Endothelial cell of umbilical vein (primary cell): ENCODE measurements around the gene CIITA. TPM values are rescaled to one million over a fixed set of nuclear protein-coding genes. Genes with fewer than 3 reads are reported as not detected.

ENCODE experiments used
- BruUV-seq: library from RNA; stranded (reverse); fragments of 400-500 nt; replicated peaks from 2 replicates; lab custom pipeline; 2021; lab: Mats Ljungman, UMichigan
- CTCF ChIA-PET: fragments of 300-600, 350-600 bp; sonication (Branson Sonifier 250); formaldehyde crosslinking; loops from one replicate; lab custom pipeline; 2021; ENCODE audit warnings: antibody characterized with exemption, inconsistent platforms; lab: Charles Lee
- POLR2A ChIA-PET: fragments of 300-600, 350-600 bp; sonication (Branson Sonifier 250); formaldehyde crosslinking; loops from one replicate; lab custom pipeline; 2021; ENCODE audit warnings: antibody characterized with exemption, inconsistent platforms; lab: Charles Lee
- DNase-seq: peaks from one replicate; pipeline ENCODE4 v3.0.0-alpha.2; 2011; ENCODE audit warnings: low read depth, low spot score
- FAIRE-seq: peaks from 2 replicates; lab custom pipeline; 2011; peaks lifted over from hg19 to GRCh38; lab: Jason Lieb, UNC
- H2AFZ ChIP-seq: 2 replicates; pipeline ENCODE4 v1.6.0; 2012; ENCODE audit warnings: low read depth, low read length, control low read depth, inconsistent platforms
- H3K27ac ChIP-seq: 2 replicates; pipeline ENCODE4 v1.5.1; 2011; ENCODE audit warnings: low read depth, mild to moderate bottlenecking, control low read depth, low read length, moderate library complexity; ENCODE audit not compliant: insufficient read depth
- H3K27me3 ChIP-seq, 2 experiments: 2 replicates each; pipeline versions ENCODE4 v1.6.0 to v1.6.1; 2011; ENCODE audit warnings: low read length in 2 of 2, mixed read lengths in 1 of 2; ENCODE audit not compliant: control insufficient read depth in 2 of 2, insufficient read depth in 2 of 2
- H3K36me3 ChIP-seq, 2 experiments: 2 replicates in 1 of 2; 3 replicates in 1 of 2; pipeline ENCODE4 v1.5.1; 2011; ENCODE audit warnings: low read length in 2 of 2, mild to moderate bottlenecking in 1 of 2, moderate library complexity in 1 of 2; ENCODE audit not compliant: control insufficient read depth in 2 of 2, insufficient read depth in 2 of 2; ENCODE audit errors: extremely low read depth in 1 of 2
- H3K4me1 ChIP-seq: 3 replicates; pipeline ENCODE4 v1.5.1; 2011; ENCODE audit warnings: mild to moderate bottlenecking, low read length; ENCODE audit not compliant: control insufficient read depth, insufficient read depth; ENCODE audit errors: extremely low read depth
- H3K4me2 ChIP-seq: 2 replicates; pipeline ENCODE4 v1.6.1; 2011; ENCODE audit warnings: low read length, control low read depth, mixed read lengths; ENCODE audit not compliant: insufficient read depth
- H3K4me3 ChIP-seq, 3 experiments: fragments of 200-600 bp in 1 of 3; sonication (generic), shearing (Covaris generic) in 1 of 3; replicated peaks in 1 of 3; 2 replicates each; pipeline ENCODE4 v1.5.1; 2011 to 2016; ENCODE audit warnings: control low read depth in 3 of 3, low read length in 3 of 3, mild to moderate bottlenecking in 2 of 3, inconsistent platforms in 1 of 3, low read depth in 1 of 3, moderate library complexity in 1 of 3; ENCODE audit not compliant: insufficient read depth in 1 of 3
- H3K79me2 ChIP-seq: 2 replicates; pipeline ENCODE4 v1.6.0; 2012; ENCODE audit warnings: low read length, inconsistent platforms; ENCODE audit not compliant: control insufficient read depth, insufficient read depth
- H3K9ac ChIP-seq: replicated peaks from 2 replicates; pipeline ENCODE3; 2011; ENCODE audit warnings: low read length, control low read depth; ENCODE audit not compliant: insufficient read depth; ENCODE audit errors: extremely low read depth
- H3K9me1 ChIP-seq: replicated peaks from 3 replicates; pipeline ENCODE4 v1.6.0; 2011; ENCODE audit warnings: mild to moderate bottlenecking, low read length; ENCODE audit not compliant: control insufficient read depth, insufficient read depth; ENCODE audit errors: extremely low read depth
- H3K9me3 ChIP-seq: replicated peaks from 2 replicates; pipeline ENCODE4 v1.5.1; 2012; ENCODE audit warnings: low read length, inconsistent platforms; ENCODE audit not compliant: control insufficient read depth, insufficient read depth
- H4K20me1 ChIP-seq: replicated peaks from 2 replicates; pipeline ENCODE3; 2011; ENCODE audit warnings: mild to moderate bottlenecking, low read length; ENCODE audit not compliant: control insufficient read depth, insufficient read depth; ENCODE audit errors: extremely low read depth
- EZH2 ChIP-seq: IDR thresholded peaks from 2 replicates; pipeline ENCODE4 v1.6.1; 2012; ENCODE audit warnings: borderline replicate concordance, low read depth, mild to moderate bottlenecking, moderate library complexity, low read length, inconsistent platforms; ENCODE audit not compliant: severe bottlenecking
- FOS ChIP-seq: IDR thresholded peaks from 2 replicates; pipeline ENCODE4 v1.6.1; 2011; ENCODE audit warnings: mild to moderate bottlenecking, low read length, moderate library complexity, borderline replicate concordance; ENCODE audit not compliant: insufficient read depth
- GATA2 ChIP-seq: IDR thresholded peaks from 2 replicates; pipeline ENCODE4 v1.7.0; 2011; ENCODE audit warnings: low read depth, mild to moderate bottlenecking, moderate library complexity, mixed read lengths, low read length; ENCODE audit not compliant: insufficient read length, insufficient read depth
- JUN ChIP-seq: IDR thresholded peaks from 2 replicates; pipeline ENCODE4 v1.6.1; 2011; ENCODE audit warnings: borderline replicate concordance, low read depth; ENCODE audit not compliant: insufficient read length, insufficient read depth
- MYC ChIP-seq: IDR thresholded peaks from one replicate; pipeline ENCODE4 v1.6.1; 2011; ENCODE audit warnings: mild to moderate bottlenecking, low read depth, low read length
- POLR2A ChIP-seq: IDR thresholded peaks from 2 replicates; pipeline ENCODE4 v1.6.1; 2012; ENCODE audit warnings: low read depth, mild to moderate bottlenecking, control low read depth, low read length
- POLR2AphosphoS5 ChIP-seq: IDR thresholded peaks from 2 replicates; pipeline ENCODE4 v1.6.1; 2012; ENCODE audit warnings: low read depth, mild to moderate bottlenecking, control low read depth, low read length, moderate library complexity; ENCODE audit not compliant: insufficient read depth
- dilution Hi-C: fragments of 300-500 bp; cut with MboI; formaldehyde crosslinking; loops from one replicate; pipeline ENCODE4 v1.15.0; 2019; ENCODE audit warnings: low sequenced_read_pairs; ENCODE audit not compliant: extremely low pct_ligation_motif_present
- intact Hi-C: fragments of 100-400 bp; cut with micrococcal nuclease; formaldehyde crosslinking; loops from one replicate; pipeline ENCODE4 v1.10.0; 2022
- polyA plus RNA-seq, 4 experiments: library from polyadenylated mRNA; depleted of rRNA in 3 of 4; stranded (reverse) in 3 of 4; unstranded in 1 of 4; fragments of >200 nt; gene quantifications; 2 replicates each; pipeline versions ENCODE4 v1.2.1 to v1.2.3, GENCODE V29; 2011 to 2012; ENCODE audit warnings: missing spikeins in 1 of 4
- total RNA-seq: library from RNA; stranded (reverse); gene quantifications from 2 replicates; pipeline ENCODE4 v1.2.3, GENCODE V29; 2021
- TF ChIP-seq, protein P1 (sequence below), 2 donors: IDR thresholded peaks; 1 replicate in 1 of 2; 2 replicates in 1 of 2; pipeline ENCODE4 v1.5.1; 2011; ENCODE audit warnings: low read length in 2 of 2, mild to moderate bottlenecking in 2 of 2, moderate library complexity in 2 of 2, control low read depth in 1 of 2, inconsistent platforms in 1 of 2, low read depth in 1 of 2; ENCODE audit not compliant: insufficient read depth in 1 of 2; ENCODE audit errors: extremely low read depth in 1 of 2
- TF ChIP-seq, protein P2 (sequence below): IDR thresholded peaks from 2 replicates; pipeline ENCODE4 v1.6.1; 2011; ENCODE audit not compliant: insufficient read depth, insufficient read length

Gene CIITA
- total and polyA plus RNA-seq, 2 donors (not counting 3 experiments of a cell fraction or from before 2014, with no cell fraction given): not detected

DNA sequence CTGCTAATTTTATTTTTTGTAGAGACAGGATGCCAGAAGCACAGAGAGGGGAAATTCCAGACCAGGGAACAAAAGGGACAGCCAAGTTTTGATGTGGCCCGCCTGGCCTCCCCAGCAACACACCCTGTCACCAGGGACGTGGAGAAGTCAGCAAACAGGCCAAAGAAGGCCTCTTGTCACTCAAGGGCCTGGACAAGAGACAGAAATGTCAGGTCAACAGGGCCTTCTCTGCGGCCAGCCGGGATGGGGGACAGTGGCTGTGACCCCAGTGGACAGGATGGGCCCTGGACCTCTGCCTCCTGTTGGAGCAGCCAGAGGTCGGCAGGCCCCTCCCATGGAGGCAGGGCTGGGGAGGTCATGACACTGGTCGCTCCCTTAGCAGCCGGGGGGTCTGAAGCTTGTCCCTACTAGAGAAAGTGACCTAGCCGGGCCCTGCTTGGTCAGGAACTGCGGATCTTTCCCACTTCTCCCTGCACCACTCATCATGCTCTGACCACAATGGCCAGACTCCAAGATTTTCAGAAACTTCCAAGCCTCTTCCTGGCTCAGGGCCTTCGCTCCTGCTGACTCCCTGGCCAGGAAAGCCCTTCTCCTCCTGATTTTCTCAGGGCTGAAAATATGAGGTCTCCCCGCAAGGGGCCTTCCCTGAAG lies 49.2 kb upstream of the CIITA start:
- FAIRE-seq: no peak
- H2AFZ ChIP-seq: peak overlapping the region; percentile 25
- ChIA-PET CTCF (no interaction called here), POLR2A (no interaction called here)
- TF ChIP-seq, protein P1, sequence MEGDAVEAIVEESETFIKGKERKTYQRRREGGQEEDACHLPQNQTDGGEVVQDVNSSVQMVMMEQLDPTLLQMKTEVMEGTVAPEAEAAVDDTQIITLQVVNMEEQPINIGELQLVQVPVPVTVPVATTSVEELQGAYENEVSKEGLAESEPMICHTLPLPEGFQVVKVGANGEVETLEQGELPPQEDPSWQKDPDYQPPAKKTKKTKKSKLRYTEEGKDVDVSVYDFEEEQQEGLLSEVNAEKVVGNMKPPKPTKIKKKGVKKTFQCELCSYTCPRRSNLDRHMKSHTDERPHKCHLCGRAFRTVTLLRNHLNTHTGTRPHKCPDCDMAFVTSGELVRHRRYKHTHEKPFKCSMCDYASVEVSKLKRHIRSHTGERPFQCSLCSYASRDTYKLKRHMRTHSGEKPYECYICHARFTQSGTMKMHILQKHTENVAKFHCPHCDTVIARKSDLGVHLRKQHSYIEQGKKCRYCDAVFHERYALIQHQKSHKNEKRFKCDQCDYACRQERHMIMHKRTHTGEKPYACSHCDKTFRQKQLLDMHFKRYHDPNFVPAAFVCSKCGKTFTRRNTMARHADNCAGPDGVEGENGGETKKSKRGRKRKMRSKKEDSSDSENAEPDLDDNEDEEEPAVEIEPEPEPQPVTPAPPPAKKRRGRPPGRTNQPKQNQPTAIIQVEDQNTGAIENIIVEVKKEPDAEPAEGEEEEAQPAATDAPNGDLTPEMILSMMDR (IDR thresholded peaks at IDR 0.05; ENCODE audit: extremely low read depth in 1 of 2, insufficient read depth in 1 of 2, low read depth in 1 of 2, low read length in 2 of 2): no peak
- TF ChIP-seq, protein P2, sequence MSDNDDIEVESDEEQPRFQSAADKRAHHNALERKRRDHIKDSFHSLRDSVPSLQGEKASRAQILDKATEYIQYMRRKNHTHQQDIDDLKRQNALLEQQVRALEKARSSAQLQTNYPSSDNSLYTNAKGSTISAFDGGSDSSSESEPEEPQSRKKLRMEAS: no peak
- TF ChIP-seq MYC (no peak), JUN (no peak), GATA2 (no peak), FOS (no peak), EZH2 (no peak), POLR2AphosphoS5 (no peak), POLR2A (no peak)
- H3K27ac ChIP-seq: no peak overlapping the region
- no peaks in the 10 kb centered on the region for H4K20me1 ChIP-seq
- H3K27me3 ChIP-seq: peaks cover 0 to 4% of the 10 kb centered on the region in 2 experiments
- no peaks in the 10 kb centered on the region for H3K36me3 ChIP-seq
- H3K9me3 ChIP-seq: no peaks in the 10 kb centered on the region
- intact Hi-C loops (loop anchor here (5.0 kb wide), 3 partner anchors 86 to 441 kb away; partner anchors contain the start of genes ATF7IP2 and NUBP1), dilution Hi-C loops (no loop called here)
- H3K9me1 ChIP-seq: no peaks in the 10 kb centered on the region
- no peak overlapping the region for H3K4me2 ChIP-seq
- no peak overlapping the region for H3K4me3 ChIP-seq
- H3K4me1 ChIP-seq: peaks cover 12% of the 10 kb centered on the region
- no peak overlapping the region for H3K9ac ChIP-seq
- DNase-seq: peak; percentile 63
- BruUV-seq: no TSS peak
- no peaks in the 10 kb centered on the region for H3K79me2 ChIP-seq
